Measurements from ENCODE around the gene MTUS2. TPM values are rescaled to one million over a fixed set of nuclear protein-coding genes. Genes with fewer than 3 reads are reported as not detected.

The MTUS2 gene
- total and polyA plus RNA-seq, 10 of the 15 experiments (the other 5 are each of a cell fraction or from before 2014, with no cell fraction given), result under 0.01 to 0.05 (median 0.02) TPM; not detected in 6

- WGBS (ENCODE audit: insufficient coverage, insufficient replicate concordance, low lambda C conversion rate, missing lambda C conversion rate), result 53% methylated on average over 4 of the region's 4 CpGs
- ChIA-PET POLR2A (interaction anchor here (0.5 kb wide), 1 partner anchor 17 kb away, joined by 6 read pairs; no protein-coding TSS in a partner anchor), CTCF (no interaction called here), SMC1A (ENCODE audit: uncharacterized antibody, unreplicated experiment) (no interaction called here), RAD21 (ENCODE audit: unreplicated experiment) (no interaction called here)
- H3K79me2 ChIP-seq (ENCODE audit: control insufficient read depth, insufficient read depth, low read length), result no peaks in the 10 kb centered on the region
- FAIRE-seq (no peak), ATAC-seq (no peak), DNase-seq (ENCODE audit: low read depth, low spot score) (no peak)
- peaks cover 1% of the 10 kb centered on the region; the same call in 1 of the 3 replicates for H3K9me3 ChIP-seq (replicated peaks; ENCODE audit: control insufficient read depth, insufficient read depth, low read length)
- in situ Hi-C loops (cut with MboI), result loop anchor here (5.0 kb wide), 1 partner anchor 137 kb away; no protein-coding TSS in a partner anchor
- H3K4me3 ChIP-seq, result no peak overlapping the region
- no peak overlapping the region for H3K27ac ChIP-seq (ENCODE audit: control insufficient read depth, insufficient read depth)
- no peaks in the 10 kb centered on the region for H3K4me1 ChIP-seq (ENCODE audit: control insufficient read depth, insufficient read depth, low read length)
- BruUV-seq (replicated peaks), result no TSS peak
- no peaks in the 10 kb centered on the region for H3K27me3 ChIP-seq (replicated peaks in 1 of 2; ENCODE audit: control insufficient read depth in 2 of 2, insufficient read depth in 2 of 2, low read length in 1 of 2)
- H3K9ac ChIP-seq (ENCODE audit: control insufficient read depth, insufficient read depth, low read length), result no peak overlapping the region
- intact Hi-C loops (cut with micrococcal nuclease; ENCODE audit: unreplicated experiment), result no loop called here
- H3K36me3 ChIP-seq (ENCODE audit: control insufficient read depth in 2 of 2, insufficient read depth in 2 of 2, low read length in 1 of 2), result no peaks in the 10 kb centered on the region
- no peak overlapping the region for H2AFZ ChIP-seq (ENCODE audit: control insufficient read depth, low read depth, low read length)
- H4K20me1 ChIP-seq (ENCODE audit: control insufficient read depth, insufficient read depth), result no peaks in the 10 kb centered on the region
- H3K4me2 ChIP-seq (ENCODE audit: control insufficient read depth, insufficient read depth), result no peak overlapping the region
- no peak for TF ChIP-seq WRNIP1 (IDR thresholded peaks at IDR 0.05; ENCODE audit: borderline replicate concordance, low read depth, low read length)
- TF ChIP-seq HCFC1 (IDR thresholded peaks at IDR 0.05; ENCODE audit: low read length), result no peak
- no peak for TF ChIP-seq ZNF622 (IDR thresholded peaks at IDR 0.05)
- TF ChIP-seq MYC (IDR thresholded peaks at IDR 0.05; ENCODE audit: insufficient read depth, insufficient read length, insufficient replicate concordance, low read length, severe bottlenecking), result no peak
- TF ChIP-seq NBN (IDR thresholded peaks at IDR 0.05), result no peak
- no peak for TF ChIP-seq MAX (IDR thresholded peaks at IDR 0.05; ENCODE audit: low read depth, low read length)
- no peak for TF ChIP-seq E2F4 (IDR thresholded peaks at IDR 0.05; ENCODE audit: low read depth, low read length)
- no peak for TF ChIP-seq EZH2 (IDR thresholded peaks at IDR 0.05; ENCODE audit: borderline replicate concordance, control insufficient read depth, low read depth, low read length)
- no peak for TF ChIP-seq MLLT1 (IDR thresholded peaks at IDR 0.05)
- TF ChIP-seq CEBPZ (IDR thresholded peaks at IDR 0.05; ENCODE audit: low read depth, low read length), result no peak
- TF ChIP-seq HDAC6 (IDR thresholded peaks at IDR 0.05; ENCODE audit: unreplicated experiment), result no peak
- TF ChIP-seq ZBTB33 (IDR thresholded peaks at IDR 0.05), result no peak
- TF ChIP-seq ASH2L (IDR thresholded peaks at IDR 0.05; ENCODE audit: borderline replicate concordance, low read depth), result no peak
- TF ChIP-seq CHD4 (IDR thresholded peaks at IDR 0.05), result no peak
- no peak for TF ChIP-seq NFIC (IDR thresholded peaks at IDR 0.05; ENCODE audit: low read depth, low read length)
- no peak for TF ChIP-seq ESRRA (IDR thresholded peaks at IDR 0.05; ENCODE audit: low read length)
- no peak for TF ChIP-seq KLF5 (IDR thresholded peaks at IDR 0.05; ENCODE audit: partially characterized antibody)
- TF ChIP-seq FOXK2 (IDR thresholded peaks at IDR 0.05), result no peak
Observed at GRCh38 chr13:29210676-29211075, 390.5 kb downstream of the MTUS2 start.
